Endodermal cell (in vitro differentiated cells): ENCODE results near the gene ELL2. TPM values are rescaled to one million over a fixed set of nuclear protein-coding genes. Genes with fewer than 3 reads are reported as not detected.

Experiments
- DNase-seq: peaks from one replicate; pipeline ENCODE4 v3.0.0-alpha.2; 2017
- H3K27ac ChIP-seq: 2 replicates; pipeline ENCODE4 v1.5.1; 2013; ENCODE audit warnings: mild to moderate bottlenecking, low read depth, low read length, moderate library complexity
- H3K27me3 ChIP-seq: 2 replicates; pipeline ENCODE4 v1.6.1; 2013; ENCODE audit warnings: mild to moderate bottlenecking, low read length, moderate library complexity; ENCODE audit not compliant: insufficient read depth, control insufficient read depth, poor library complexity, severe bottlenecking
- H3K36me3 ChIP-seq: 2 replicates; pipeline ENCODE4 v1.7.0; 2013; ENCODE audit warnings: mild to moderate bottlenecking, low read length, moderate library complexity; ENCODE audit not compliant: control insufficient read depth, insufficient read depth
- H3K4me1 ChIP-seq: one replicate; pipeline ENCODE4 v1.7.0; 2013; ENCODE audit warnings: low read length; ENCODE audit not compliant: control insufficient read depth, insufficient read depth
- H3K4me3 ChIP-seq: 2 replicates; pipeline ENCODE4 v1.5.1; 2013; ENCODE audit warnings: mild to moderate bottlenecking, low read length, moderate library complexity
- H3K9ac ChIP-seq: 2 replicates; pipeline ENCODE4 v1.6.1; 2013; ENCODE audit warnings: mild to moderate bottlenecking, low read length, moderate library complexity; ENCODE audit not compliant: poor library complexity, severe bottlenecking; ENCODE audit errors: extremely low read depth
- H3K9me3 ChIP-seq: 2 replicates; pipeline ENCODE4 v1.6.1; 2013; ENCODE audit warnings: mild to moderate bottlenecking, low read length, moderate library complexity; ENCODE audit not compliant: control insufficient read depth
- H3K27ac Mint-ChIP-seq: 2 replicates; pipeline ENCODE4 v1.8.0; 2020; ENCODE audit warnings: mixed read lengths
- H3K27me3 Mint-ChIP-seq: 2 replicates; pipeline ENCODE4 v1.8.0; 2021; ENCODE audit warnings: mild to moderate bottlenecking, mixed read lengths; ENCODE audit not compliant: insufficient read depth
- H3K36me3 Mint-ChIP-seq: 2 replicates; pipeline ENCODE4 v1.8.0; 2020; ENCODE audit warnings: low read depth, mixed read lengths
- H3K4me1 Mint-ChIP-seq: 2 replicates; pipeline ENCODE4 v1.8.0; 2020; ENCODE audit warnings: mixed read lengths
- H3K4me3 Mint-ChIP-seq: 2 replicates; pipeline ENCODE4 v1.8.0; 2020; ENCODE audit warnings: mild to moderate bottlenecking, moderate library complexity, mixed read lengths
- H3K9me3 Mint-ChIP-seq: 2 replicates; pipeline ENCODE4 v1.8.0; 2020; ENCODE audit warnings: mild to moderate bottlenecking, mixed read lengths
- CTCF ChIP-seq: fragments of 200-600 bp; sonication (generic); conservative IDR thresholded peaks from 2 replicates; pipeline ENCODE4 v1.5.0; 2021; ENCODE audit warnings: antibody characterized with exemption, mild to moderate bottlenecking
- WGBS, 2 experiments: methylation state at CpG; one replicate each; pipeline versions ENCODE4 v1.1.5 to v1.1.7; 2013; ENCODE audit warnings: missing lambda C conversion rate in 2 of 2, mixed read lengths in 1 of 2; ENCODE audit not compliant: insufficient coverage in 1 of 2, insufficient read length in 1 of 2; 5-methylcytosine and 5-hydroxymethylcytosine counted together
- total RNA-seq, 2 donors: library from RNA; stranded (reverse); fragmentation: NEBNext Ultra II Directional in 1 of 2; extraction: Animal tissue kit (Norgen Biotek cat#: 25700) in 1 of 2; gene quantifications; 2 replicates in 1 of 2; 3 replicates in 1 of 2; pipeline ENCODE4 v1.2.1, GENCODE V29; 2021

ELL2 gene
- total RNA-seq, 2 donors from 2014 or later: 28.6 to 44.1 TPM

GRCh38 chr5:95919658-95920057, 42.0 kb downstream of the ELL2 start:
- Histone ChIP-seq H3K9me3 (no peaks in the 10 kb centered on the region), H3K4me3 (no peak overlapping the region), H3K36me3 (peaks cover 45% of the 10 kb centered on the region), H3K27ac (no peak overlapping the region), H3K4me1 (peaks cover 7% of the 10 kb centered on the region), H3K9ac (no peak overlapping the region), H3K27me3 (no peaks in the 10 kb centered on the region)
- Mint-ChIP-seq H3K4me1 (peaks cover 42% of the 10 kb centered on the region), H3K4me3 (no peak overlapping the region), H3K27ac (no peak overlapping the region), H3K9me3 (peaks cover 4% of the 10 kb centered on the region), H3K36me3 (peaks cover 9% of the 10 kb centered on the region), H3K27me3 (no peaks in the 10 kb centered on the region)
- WGBS, 2 experiments: 99 to 100% methylated on average over 2 of the region's 2 CpGs
- no peak for TF ChIP-seq CTCF
- no peak for DNase-seq

- peaks cover 7% of the 10 kb centered on the region for H3K4me1 ChIP-seq
- Mint-ChIP-seq H3K27me3 (no peaks in the 10 kb centered on the region), H3K36me3 (peaks cover 9% of the 10 kb centered on the region), H3K27ac (no peak overlapping the region), H3K9me3 (peaks cover 4% of the 10 kb centered on the region), H3K4me1 (peaks cover 35% of the 10 kb centered on the region), H3K4me3 (no peak overlapping the region)
- H3K4me3 ChIP-seq: no peak overlapping the region
- H3K27me3 ChIP-seq: no peaks in the 10 kb centered on the region
- TF ChIP-seq CTCF: no peak
- H3K27ac ChIP-seq: no peak overlapping the region
- H3K36me3 ChIP-seq: peaks cover 48% of the 10 kb centered on the region
- DNase-seq: no peak
- no peak overlapping the region for H3K9ac ChIP-seq
- H3K9me3 ChIP-seq: no peaks in the 10 kb centered on the region
- WGBS, 2 experiments: 93% methylated on average over 3 of the region's 3 CpGs; no CpG with 5 or more reads in 1 of the 2 experiments
These were observed 43.1 kb downstream of the ELL2 start for GRCh38 chr5:95918421-95919006.

GRCh38 chr5:95917207-95917606, 44.4 kb downstream of the ELL2 start:
- peaks cover 5% of the 10 kb centered on the region for H3K36me3 Mint-ChIP-seq
- no peaks in the 10 kb centered on the region for H3K27me3 ChIP-seq
- H3K4me3 Mint-ChIP-seq: no peak overlapping the region
- H3K4me1 Mint-ChIP-seq: peaks cover 31% of the 10 kb centered on the region
- no peak for TF ChIP-seq CTCF
- no peak for DNase-seq
- no peak overlapping the region for H3K27ac Mint-ChIP-seq
- H3K9me3 ChIP-seq: no peaks in the 10 kb centered on the region
- peaks cover 52% of the 10 kb centered on the region for H3K36me3 ChIP-seq
- H3K9me3 Mint-ChIP-seq: peaks cover 3% of the 10 kb centered on the region
- no peak overlapping the region for H3K9ac ChIP-seq
- H3K27me3 Mint-ChIP-seq: no peaks in the 10 kb centered on the region
- no peak overlapping the region for H3K4me3 ChIP-seq
- peaks cover 11% of the 10 kb centered on the region for H3K4me1 ChIP-seq
- H3K27ac ChIP-seq: no peak overlapping the region
